Activated naive CD8-positive, alpha-beta T cell treated with anti-CD3 and anti-CD28 coated beads, Interleukin-2, amount 50 U/mL, for 16 hours (primary cell): ENCODE measurements around the gene TIMM22.
A peak's percentile ranks its signal among the peaks of the same experiment; 100 is the strongest.
"Not testable (repeated sequence)": the region's sequence is repeated elsewhere in the genome, so short reads cannot be mapped to it uniquely, and the experiment has no call there.

Experiments
- DNase-seq: peaks from one replicate; pipeline ENCODE4 v3.0.0-alpha.2; 2020; ENCODE audit warnings: low read depth, low spot score

TIMM22 gene

DNA sequence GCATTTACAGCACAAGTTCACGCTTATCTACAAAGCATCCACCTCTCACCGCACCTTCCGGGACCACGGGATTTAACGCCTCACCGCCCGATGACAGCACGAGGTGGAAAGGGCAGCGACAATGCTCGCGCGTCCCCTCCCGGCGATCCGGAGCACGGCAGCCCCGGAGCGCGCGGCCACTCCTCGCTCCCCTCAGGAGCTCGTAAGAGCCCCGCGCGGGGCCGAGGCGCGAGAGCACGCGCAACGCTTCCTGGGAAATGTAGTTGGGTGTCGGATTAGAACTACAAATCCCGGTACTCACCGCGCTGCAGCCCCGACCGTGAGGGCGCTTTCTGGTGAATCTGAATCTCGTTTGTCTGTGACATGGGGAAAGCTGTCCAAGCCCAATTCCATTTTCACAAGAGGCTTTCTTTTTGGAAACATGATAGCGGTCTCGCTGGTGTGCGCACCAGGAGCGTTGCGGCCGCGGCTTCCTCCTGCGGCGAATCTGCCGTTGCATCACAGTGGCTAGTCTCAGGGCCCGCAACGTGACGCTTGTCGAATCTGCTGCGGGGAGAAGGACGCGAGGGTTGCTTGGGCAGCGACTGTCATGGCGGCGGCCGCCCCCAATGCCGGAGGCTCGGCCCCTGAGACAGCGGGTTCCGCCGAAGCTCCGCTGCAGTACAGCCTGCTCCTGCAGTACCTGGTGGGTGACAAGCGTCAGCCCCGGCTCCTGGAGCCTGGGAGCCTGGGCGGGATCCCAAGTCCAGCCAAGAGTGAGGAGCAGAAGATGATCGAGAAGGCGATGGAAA lies at the start of gene TIMM22:
TSS of gene TIMM22 (plus strand) at position 576 of the 791 bp plus-strand sequence. CDS start at position 590, 14 bp downstream.
- peak; percentile 77 for DNase-seq

DNA sequence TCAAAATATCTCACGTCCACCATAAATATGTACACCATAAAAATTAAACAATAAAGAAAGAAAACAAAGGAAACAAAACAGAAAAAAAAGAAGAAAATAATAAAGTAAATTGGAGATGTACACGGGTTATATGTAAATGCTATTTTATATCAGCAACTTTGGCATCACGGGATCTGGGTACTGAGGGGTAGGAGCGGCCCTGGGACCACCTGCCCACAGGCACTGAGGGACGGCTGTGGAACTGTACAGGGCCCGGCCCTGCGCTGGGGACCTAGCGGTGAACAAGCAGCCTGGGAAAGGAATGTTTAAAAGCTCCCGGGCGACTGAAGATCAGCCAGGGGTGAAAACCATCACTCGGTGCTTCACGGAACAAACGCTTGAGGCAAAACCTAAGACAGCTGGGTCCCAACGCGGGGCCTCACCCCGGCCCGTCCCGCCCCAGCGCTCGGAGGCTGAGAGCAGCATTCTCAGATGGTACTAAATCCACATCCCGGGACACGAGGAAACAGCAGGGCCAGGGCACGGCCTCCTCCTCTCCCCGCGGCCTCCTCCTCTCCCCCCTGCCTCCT lies 48.6 kb upstream of the TIMM22 start:
- DNase-seq: no peak

DNA sequence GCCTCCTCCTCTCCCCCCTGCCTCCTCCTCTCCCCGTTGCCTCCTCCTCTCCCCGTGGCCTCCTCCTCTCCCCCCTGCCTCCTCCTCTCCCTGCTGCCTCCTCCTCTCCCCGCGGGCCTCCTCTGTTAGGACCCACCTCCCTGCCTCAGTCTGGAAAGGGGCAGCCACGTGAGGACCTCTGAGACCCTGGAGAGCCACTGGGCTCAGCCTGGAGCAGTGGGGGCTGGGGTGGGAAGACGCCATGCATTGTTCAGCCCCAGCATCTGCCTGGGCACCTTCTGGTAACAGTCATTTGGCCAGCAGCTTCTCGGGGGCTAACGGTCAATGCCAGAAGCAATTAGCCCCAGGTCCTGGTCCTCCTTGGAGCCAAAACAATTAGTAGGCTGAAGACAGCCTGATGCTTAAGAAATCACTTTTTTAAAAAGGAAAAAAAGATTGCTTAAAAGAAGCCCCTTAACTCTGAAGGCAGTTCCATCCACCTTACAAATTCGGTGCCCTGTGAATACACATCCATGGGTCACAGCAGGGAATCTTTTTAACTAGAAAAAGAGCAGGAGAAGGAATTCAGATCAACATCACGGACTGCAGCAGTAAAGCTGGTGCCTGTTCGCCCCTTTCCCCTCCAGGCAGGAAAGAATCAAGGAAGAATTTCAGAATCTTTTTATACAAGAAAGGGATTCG lies 47.2 kb upstream of the TIMM22 start:
- DNase-seq: no peak

DNA sequence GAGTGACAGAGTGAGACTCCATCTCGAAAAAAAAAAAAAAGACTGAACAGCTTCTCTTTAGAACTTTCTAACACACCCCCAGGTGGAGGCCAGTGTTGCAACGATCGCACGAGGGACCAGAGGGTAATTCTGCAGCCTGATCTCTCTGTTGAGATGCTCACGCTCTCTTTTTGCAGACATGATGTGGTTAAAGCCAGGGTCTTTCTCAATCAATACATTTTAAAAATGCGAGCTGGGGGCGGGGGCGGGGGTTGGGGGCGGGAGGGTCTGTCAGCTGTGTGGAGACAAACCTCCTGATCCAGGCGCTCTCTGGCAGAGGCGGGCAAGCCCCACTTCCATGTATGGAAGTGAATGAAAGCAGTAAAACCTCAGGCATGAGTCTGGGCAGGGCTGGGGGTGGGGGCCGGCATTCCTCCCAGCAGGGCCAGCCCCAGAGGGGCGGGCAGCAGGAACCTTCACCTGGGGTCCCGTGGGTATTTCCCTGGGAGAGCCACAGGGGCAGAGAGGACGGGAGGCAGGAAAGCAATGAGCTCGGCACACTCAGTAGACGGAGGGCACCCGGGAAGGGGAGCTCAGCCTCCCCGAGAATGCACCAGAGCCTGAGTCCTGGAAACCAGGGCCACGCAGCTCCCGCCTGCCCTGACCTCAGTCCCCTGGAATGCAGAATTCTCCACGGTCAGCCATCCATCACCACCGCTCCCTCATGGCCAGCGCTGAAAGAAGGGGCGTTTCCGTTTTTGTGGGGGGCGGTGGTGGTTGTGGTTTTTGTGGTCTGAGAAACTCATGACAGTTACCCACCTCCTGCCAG lies 45.4 kb upstream of the TIMM22 start:
- no peak for DNase-seq

GRCh38 chr17:952592-952991 lies 44.3 kb upstream of the TIMM22 start:
- not testable (repeated sequence) for DNase-seq

- no peak for DNase-seq
These were observed 43.2 kb upstream of the TIMM22 start for GRCh38 chr17:953767-954166.

GRCh38 chr17:954431-955164 lies 42.3 kb upstream of the TIMM22 start:
- no peak for DNase-seq

- no peak for DNase-seq
These were observed 40.0 kb upstream of the TIMM22 start for GRCh38 chr17:956905-957304.

GRCh38 chr17:957856-958421 lies 39.0 kb upstream of the TIMM22 start:
- DNase-seq: no peak

GRCh38 chr17:958712-959451 lies 38.0 kb upstream of the TIMM22 start:
- DNase-seq: no peak

GRCh38 chr17:962166-962565 lies 34.8 kb upstream of the TIMM22 start:
- no peak for DNase-seq

GRCh38 chr17:962670-963069 lies 34.3 kb upstream of the TIMM22 start:
- no peak for DNase-seq

- no peak for DNase-seq
These were observed 32.1 kb upstream of the TIMM22 start for GRCh38 chr17:964876-965275.

DNA sequence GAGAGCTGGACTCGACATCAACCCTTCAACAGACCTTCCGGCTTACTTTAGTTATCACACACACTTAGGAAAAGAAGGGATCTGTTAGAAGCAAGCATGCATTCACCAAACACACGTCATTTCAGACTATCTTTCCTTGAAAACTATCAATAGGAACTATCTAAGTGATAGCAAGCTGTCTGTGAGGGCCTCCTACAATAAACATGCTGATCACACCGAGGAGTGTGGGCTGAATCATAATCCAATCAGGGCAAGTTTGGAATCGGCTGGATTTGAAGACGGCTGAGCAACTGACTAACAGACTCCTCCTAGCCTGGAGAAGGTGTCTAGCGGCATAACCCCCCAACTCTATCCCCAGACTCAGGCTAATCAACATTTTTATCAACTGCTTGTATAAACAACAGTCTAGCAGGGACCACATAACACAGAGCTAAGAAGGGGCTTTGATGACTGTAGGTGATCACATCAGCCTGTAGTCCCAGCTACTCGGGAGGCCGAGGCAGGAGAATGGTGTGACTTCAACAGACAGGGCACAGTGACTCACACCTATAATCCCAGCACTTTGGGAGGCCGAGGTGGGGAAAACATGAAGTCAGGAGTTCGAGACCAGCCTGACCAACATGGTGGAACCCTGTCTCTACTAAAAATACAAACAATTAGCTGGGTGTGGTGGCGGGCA lies 31.5 kb upstream of the TIMM22 start:
- no peak for DNase-seq

DNA sequence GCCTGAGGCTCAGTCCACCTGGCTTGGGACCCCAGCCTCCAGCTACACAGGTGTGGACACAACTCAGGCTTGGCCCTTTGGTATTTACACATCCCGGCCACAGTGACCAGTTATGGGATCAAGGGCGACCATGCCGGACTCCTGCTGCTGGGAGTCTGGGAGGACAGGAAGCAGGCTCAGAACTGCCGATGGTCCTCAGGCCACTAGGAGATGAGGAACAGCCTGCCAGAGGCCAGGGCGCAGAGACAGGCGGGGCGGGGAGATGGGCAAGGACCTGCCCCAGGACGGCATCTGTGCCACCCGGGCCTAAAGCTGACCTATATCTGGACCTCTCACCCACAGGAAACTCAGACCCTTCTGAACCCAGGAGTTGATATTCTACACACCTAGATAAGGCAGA lies 29.8 kb upstream of the TIMM22 start:
- DNase-seq: no peak

- DNase-seq: no peak
These were observed 27.9 kb upstream of the TIMM22 start for GRCh38 chr17:968812-969730.

GRCh38 chr17:969811-970355 lies 27.0 kb upstream of the TIMM22 start:
- no peak for DNase-seq

DNA sequence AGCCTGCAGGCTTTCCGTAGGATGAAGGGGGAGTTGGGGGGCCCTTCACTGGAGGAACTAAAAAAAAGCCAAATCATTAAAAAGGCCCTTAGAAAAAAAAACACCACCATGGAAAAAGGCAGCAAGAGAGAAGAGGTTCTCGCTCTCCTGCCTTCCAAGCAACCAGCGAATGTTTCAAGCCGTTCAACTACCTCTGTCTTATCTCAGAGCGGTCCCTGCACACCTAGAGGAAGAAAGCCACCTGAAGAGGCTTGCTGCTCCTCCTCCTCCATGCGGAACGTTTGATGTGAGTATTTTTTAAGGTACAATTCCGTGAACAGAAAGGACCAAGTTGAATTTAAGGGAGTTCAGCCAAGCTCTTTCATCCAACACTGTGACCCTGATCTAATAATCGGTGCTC lies 26.6 kb upstream of the TIMM22 start:
- no peak for DNase-seq
